T-cell (primary cell): ENCODE results near the gene KRT10. TPM values are rescaled to one million over a fixed set of nuclear protein-coding genes. Genes with fewer than 3 reads are reported as not detected.

Experiments used
- ATAC-seq, 4 experiments: fragments of 200-7000 bp in 3 of 4; fragments of 150-1000 bp in 1 of 4; cut with Tn5 transposase; replicated peaks in 1 of 4; 1 replicate in 3 of 4; 2 replicates in 1 of 4; pipeline ENCODE4 v1.10.0; 2021; ENCODE audit warnings: moderate library complexity in 3 of 4, mild to moderate bottlenecking in 2 of 4, moderate number of reproducible peaks in 1 of 4
- CTCF ChIA-PET, 2 donors: fragments of 300-600 bp; sonication (Branson Sonifier 250); formaldehyde crosslinking; loops; one replicate each; lab custom pipeline; 2022; ENCODE audit warnings: antibody characterized with exemption in 2 of 2; lab: Charles Lee
- POLR2A ChIA-PET, 2 donors: fragments of 300-600 bp; sonication (Branson Sonifier 250); formaldehyde crosslinking; loops; one replicate each; lab custom pipeline; 2022; ENCODE audit warnings: antibody characterized with exemption in 2 of 2; lab: Charles Lee
- DNase-seq, 35 experiments: peaks; one replicate each; pipeline versions ENCODE4 v3.0.0 to v3.0.0-alpha.2; 2013 to 2023
- H3K27ac ChIP-seq: one replicate; pipeline ENCODE4 v1.5.1; 2013; ENCODE audit warnings: low read length
- H3K27me3 ChIP-seq, 2 experiments: replicated peaks in 1 of 2; 1 replicate in 1 of 2; 2 replicates in 1 of 2; pipeline versions ENCODE4 v1.6.1 to v1.7.0; 2013; ENCODE audit warnings: low read length in 1 of 2, mixed read lengths in 1 of 2; ENCODE audit not compliant: control insufficient read depth in 2 of 2, insufficient read depth in 2 of 2; ENCODE audit errors: extremely low read depth in 1 of 2
- H3K36me3 ChIP-seq, 2 donors: 1 replicate in 1 of 2; 2 replicates in 1 of 2; pipeline versions ENCODE4 v1.6.1 to v1.7.0; 2013; ENCODE audit warnings: low read length in 1 of 2; ENCODE audit not compliant: control insufficient read depth in 2 of 2, insufficient read depth in 1 of 2; ENCODE audit errors: extremely low read depth in 1 of 2
- H3K4me1 ChIP-seq, 2 experiments: 1 replicate in 1 of 2; 2 replicates in 1 of 2; pipeline versions ENCODE4 v1.6.1 to v1.7.0; 2013; ENCODE audit warnings: low read length in 2 of 2, mixed read lengths in 1 of 2; ENCODE audit not compliant: insufficient read depth in 2 of 2, control insufficient read depth in 1 of 2; ENCODE audit errors: extremely low read depth in 1 of 2
- H3K4me3 ChIP-seq, 2 donors: 1 replicate in 1 of 2; 2 replicates in 1 of 2; pipeline versions ENCODE4 v1.5.1 to v1.7.0; 2013; ENCODE audit warnings: mild to moderate bottlenecking in 2 of 2, low read length in 1 of 2, moderate library complexity in 1 of 2; ENCODE audit not compliant: control insufficient read depth in 1 of 2; ENCODE audit errors: extremely low read depth in 1 of 2
- H3K9me3 ChIP-seq: 2 replicates; pipeline ENCODE4 v1.7.0; 2013
- H3K27ac Mint-ChIP-seq, 2 donors: one replicate each; pipeline ENCODE4 v1.8.0; 2020 to 2021; ENCODE audit warnings: mild to moderate bottlenecking in 2 of 2, mixed read lengths in 2 of 2
- H3K27me3 Mint-ChIP-seq, 2 donors: one replicate each; pipeline ENCODE4 v1.8.0; 2021 to 2022; ENCODE audit warnings: mixed read lengths in 2 of 2
- H3K36me3 Mint-ChIP-seq: one replicate; pipeline ENCODE4 v1.8.0; 2021; ENCODE audit warnings: mixed read lengths
- H3K4me1 Mint-ChIP-seq, 3 donors: one replicate each; pipeline ENCODE4 v1.8.0; 2020 to 2022; ENCODE audit warnings: mixed read lengths in 3 of 3, mild to moderate bottlenecking in 1 of 3
- H3K4me3 Mint-ChIP-seq, 3 donors: one replicate each; pipeline ENCODE4 v1.8.0; 2020 to 2022; ENCODE audit warnings: mild to moderate bottlenecking in 3 of 3, mixed read lengths in 3 of 3, moderate library complexity in 3 of 3
- H3K9me3 Mint-ChIP-seq, 3 donors: one replicate each; pipeline ENCODE4 v1.8.0; 2020 to 2022; ENCODE audit warnings: mixed read lengths in 3 of 3
- WGBS: methylation state at CpG from one replicate; pipeline ENCODE4 v1.1.5; 2013; ENCODE audit warnings: missing lambda C conversion rate; ENCODE audit not compliant: insufficient coverage; 5-methylcytosine and 5-hydroxymethylcytosine counted together
- total RNA-seq, 35 experiments: library from RNA in 6 of 35; stranded (reverse) in 6 of 35; fragments of 120-200 nt in 1 of 35; gene quantifications; one replicate each; pipeline versions ENCODE4 v1.2.1 to v1.2.4 and lab custom pipeline; 2013 to 2026

The KRT10 gene
- total RNA-seq, 5 donors from 2014 or later (not counting 1 experiment from before 2014, with no cell fraction given): 27.2 to 35.3 (median 31.4) TPM

DNA sequence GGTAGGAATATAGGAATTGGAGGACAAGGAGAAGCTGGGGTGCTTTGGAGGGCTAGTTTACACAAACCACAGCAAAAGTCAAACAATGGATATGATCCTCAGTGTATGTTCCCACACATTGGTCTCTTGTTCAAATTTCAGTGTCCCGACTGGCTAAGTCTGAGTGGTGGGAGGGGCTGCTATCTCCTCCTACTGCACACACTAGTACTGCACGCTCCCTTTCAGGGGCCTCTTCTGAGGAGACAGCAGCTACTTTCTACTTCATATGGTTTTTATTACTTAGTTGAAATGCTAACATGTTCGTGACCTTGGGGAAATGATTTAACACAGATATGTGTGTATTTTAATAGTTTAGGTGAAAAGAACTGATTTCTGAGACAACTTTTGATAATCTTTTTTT is 18.8 kb upstream of the KRT10 start:
- POLR2A ChIA-PET: interaction anchor here in 1 of 2 donors (0.7 kb wide), 1 partner anchor 32 kb away, joined by 7 read pairs; no protein-coding TSS in a partner anchor
- WGBS: no CpG with 5 or more reads among the region's 3 CpGs
- no peak overlapping the region for H3K4me3 Mint-ChIP-seq

DNA sequence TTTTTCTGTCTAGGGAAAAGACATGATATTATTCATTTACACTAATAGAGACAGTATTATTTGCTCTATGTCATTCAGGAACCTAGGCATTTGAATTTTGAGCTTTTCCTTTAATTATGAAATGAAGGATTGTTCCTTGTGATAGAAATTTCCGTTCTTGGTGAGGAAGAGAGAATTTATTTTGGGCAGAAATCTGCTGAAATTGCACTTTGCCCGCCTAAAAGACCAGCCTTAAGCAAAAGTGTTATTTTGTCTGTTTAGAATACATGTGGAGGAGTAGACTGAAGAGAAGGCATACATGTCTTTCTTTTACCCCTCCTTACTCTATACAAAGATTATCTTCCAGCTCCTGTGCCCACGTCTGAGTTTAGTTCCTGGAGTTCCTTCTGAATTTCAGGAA is 16.8 kb upstream of the KRT10 start:
- whole genome bisulfite sequencing: 63% methylated on average over 1 of the region's 3 CpGs
- no peaks in the 10 kb centered on the region for H3K4me1 ChIP-seq
- Mint-ChIP-seq H3K27me3 (peaks cover 19 to 22% of the 10 kb centered on the region in 2 donors), H3K27ac (no peak overlapping the region), H3K4me1 (no peaks in the 10 kb centered on the region), H3K4me3 (no peak overlapping the region), H3K9me3 (no peaks in the 10 kb centered on the region), H3K36me3 (peaks cover 8% of the 10 kb centered on the region)
- no peaks in the 10 kb centered on the region for H3K9me3 ChIP-seq
- DNase-seq (no peak), ATAC-seq (no peak)
- H3K27ac ChIP-seq: no peak overlapping the region
- no peak overlapping the region for H3K4me3 ChIP-seq
- peaks cover 2 to 4% of the 10 kb centered on the region in 2 experiments for H3K27me3 ChIP-seq
- CTCF ChIA-PET: no interaction called here
- POLR2A ChIA-PET: no interaction called here
- H3K36me3 ChIP-seq: peaks cover 0 to 6% of the 10 kb centered on the region in 2 donors

More for the DNA sequence above, 18.8 kb upstream of the KRT10 start:
- no peaks in the 10 kb centered on the region for H3K4me1 ChIP-seq
- DNase-seq: no peak
- CTCF ChIA-PET: no interaction called here
- peaks cover 2 to 7% of the 10 kb centered on the region in 2 experiments for H3K27me3 ChIP-seq
- no peak overlapping the region for H3K4me3 ChIP-seq
- no peaks in the 10 kb centered on the region for H3K9me3 ChIP-seq
- no peaks in the 10 kb centered on the region for H3K36me3 Mint-ChIP-seq
- no peak overlapping the region for H3K27ac ChIP-seq
- H3K4me1 Mint-ChIP-seq: no peaks in the 10 kb centered on the region
- ATAC-seq: no peak
- no peaks in the 10 kb centered on the region for H3K36me3 ChIP-seq
- H3K27me3 Mint-ChIP-seq: peaks cover 38 to 40% of the 10 kb centered on the region in 2 donors
- no peak overlapping the region for H3K27ac Mint-ChIP-seq
- no peaks in the 10 kb centered on the region for H3K9me3 Mint-ChIP-seq

DNA sequence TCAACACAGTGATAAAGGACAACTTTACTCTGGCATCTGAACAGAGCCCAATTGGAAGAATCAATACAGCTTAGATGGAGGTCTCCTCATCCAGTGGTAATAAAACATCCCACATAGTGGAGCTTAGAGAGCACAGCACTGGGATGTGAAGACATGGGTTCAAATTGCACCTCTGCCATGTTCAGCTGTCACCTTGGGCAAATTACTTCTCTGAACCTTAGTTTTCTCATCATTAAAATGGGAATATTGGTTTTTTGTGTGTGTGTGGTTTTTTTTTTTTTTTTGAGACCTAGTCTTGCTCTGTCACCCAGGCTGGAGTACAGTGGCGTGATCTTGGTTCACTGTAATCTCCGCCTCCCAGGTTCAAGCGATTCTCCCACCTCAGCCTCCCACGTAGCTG is 13.6 kb upstream of the KRT10 start:
- ChIA-PET CTCF (no interaction called here), POLR2A (no interaction called here)
- Histone ChIP-seq H3K9me3 (no peaks in the 10 kb centered on the region), H3K4me1 (no peaks in the 10 kb centered on the region), H3K27me3 (no peaks in the 10 kb centered on the region), H3K4me3 (no peak overlapping the region), H3K27ac (no peak overlapping the region), H3K36me3 (peaks cover 0 to 6% of the 10 kb centered on the region in 2 donors)
- ATAC-seq: no peak
- H3K27me3 Mint-ChIP-seq: peaks cover 3 to 8% of the 10 kb centered on the region in 2 donors
- H3K36me3 Mint-ChIP-seq: peaks cover 11% of the 10 kb centered on the region
- WGBS: no CpG with 5 or more reads among the region's 4 CpGs
- H3K4me3 Mint-ChIP-seq: no peak overlapping the region
- DNase-seq: no peak
- no peaks in the 10 kb centered on the region for H3K4me1 Mint-ChIP-seq
- H3K27ac Mint-ChIP-seq: no peak overlapping the region
- H3K9me3 Mint-ChIP-seq: no peaks in the 10 kb centered on the region

DNA sequence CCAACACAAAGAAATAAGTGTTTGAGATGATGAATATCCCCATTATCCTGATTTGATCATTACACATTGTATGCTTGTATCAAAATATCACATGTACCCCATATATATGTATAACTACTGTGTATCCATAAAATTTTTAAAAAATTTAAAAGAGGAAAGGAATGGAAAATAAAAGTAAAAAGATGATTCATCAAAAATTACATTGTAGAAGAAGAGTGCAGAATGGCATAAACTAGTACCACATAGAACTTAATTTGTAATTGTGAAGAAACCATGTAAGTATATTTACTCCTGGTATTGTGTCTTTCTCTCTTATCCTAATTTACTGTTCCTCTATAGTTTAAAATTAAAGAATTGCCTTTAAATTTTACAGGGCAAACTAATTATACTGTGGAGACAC is 11.5 kb upstream of the KRT10 start:
- ChIA-PET POLR2A (no interaction called here), CTCF (interaction anchor here in 1 of 2 donors (1.0 kb wide), 1 partner anchor 832 kb away, joined by 4 read pairs; no protein-coding TSS in a partner anchor)
- ATAC-seq: no peak
- Mint-ChIP-seq H3K27me3 (no peaks in the 10 kb centered on the region), H3K27ac (no peak overlapping the region), H3K36me3 (peaks cover 20% of the 10 kb centered on the region), H3K9me3 (peaks cover 0 to 5% (median 0%) of the 10 kb centered on the region in 3 donors), H3K4me1 (no peaks in the 10 kb centered on the region), H3K4me3 (no peak overlapping the region)
- H3K36me3 ChIP-seq: peaks cover 0 to 6% of the 10 kb centered on the region in 2 donors
- no peaks in the 10 kb centered on the region for H3K4me1 ChIP-seq
- no peak overlapping the region for H3K4me3 ChIP-seq
- DNase-seq: no peak
- H3K27ac ChIP-seq: no peak overlapping the region
- no peaks in the 10 kb centered on the region for H3K9me3 ChIP-seq
- no peaks in the 10 kb centered on the region for H3K27me3 ChIP-seq

DNA sequence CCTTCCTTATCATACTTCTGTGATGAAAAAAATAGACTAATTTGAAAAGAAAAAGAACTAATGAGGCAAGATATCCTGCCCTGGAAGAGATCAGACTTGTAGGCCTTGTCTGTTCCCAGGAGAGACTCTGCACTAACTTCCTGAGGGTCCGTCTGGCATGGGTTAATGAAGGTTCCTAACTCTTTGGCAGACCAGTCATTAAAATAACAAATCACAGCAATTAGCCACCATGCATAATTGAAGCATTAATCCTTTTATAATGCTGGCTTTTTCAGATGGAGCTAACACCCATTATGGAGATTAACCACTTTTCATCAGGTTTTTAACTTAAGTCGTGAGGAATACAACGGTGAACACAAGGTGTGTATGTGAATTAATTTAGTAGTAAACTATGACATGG is 10.4 kb upstream of the KRT10 start:
- no CpG with 5 or more reads among the region's 3 CpGs for WGBS
- no peak for ATAC-seq

GRCh38 chr17:40830085-40830776 is 7.8 kb upstream of the KRT10 start:
- peaks cover 33% of the 10 kb centered on the region for H3K36me3 Mint-ChIP-seq
- peaks cover 4 to 10% (median 6%) of the 10 kb centered on the region in 3 donors for H3K4me1 Mint-ChIP-seq
- WGBS: 100% methylated on average over 1 of the region's 2 CpGs
- no peak overlapping the region for H3K27ac Mint-ChIP-seq
- no peaks in the 10 kb centered on the region for H3K27me3 ChIP-seq
- no peaks in the 10 kb centered on the region for H3K9me3 ChIP-seq
- ATAC-seq (no peak), DNase-seq (no peak)
- H3K27ac ChIP-seq: no peak overlapping the region
- peaks cover 0 to 4% of the 10 kb centered on the region in 2 donors for H3K27me3 Mint-ChIP-seq
- H3K4me3 ChIP-seq: no peak overlapping the region
- ChIA-PET POLR2A (no interaction called here), CTCF (no interaction called here)
- H3K4me1 ChIP-seq: no peaks in the 10 kb centered on the region
- peaks cover 0 to 6% of the 10 kb centered on the region in 2 donors for H3K36me3 ChIP-seq
- peaks cover 0 to 5% (median 0%) of the 10 kb centered on the region in 3 donors for H3K9me3 Mint-ChIP-seq
- no peak overlapping the region for H3K4me3 Mint-ChIP-seq

More for the DNA sequence above, 10.4 kb upstream of the KRT10 start:
- H3K9me3 Mint-ChIP-seq: peaks cover 0 to 5% (median 0%) of the 10 kb centered on the region in 3 donors
- ChIA-PET POLR2A (no interaction called here), CTCF (interaction anchor here in 1 of 2 donors (1.0 kb wide), 1 partner anchor 833 kb away, joined by 4 read pairs; no protein-coding TSS in a partner anchor)
- no peaks in the 10 kb centered on the region for H3K9me3 ChIP-seq
- H3K4me3 Mint-ChIP-seq: no peak overlapping the region
- H3K4me1 Mint-ChIP-seq: peaks cover 1 to 3% (median 3%) of the 10 kb centered on the region in 3 donors
- H3K27me3 ChIP-seq: no peaks in the 10 kb centered on the region
- H3K27ac ChIP-seq: no peak overlapping the region
- H3K4me1 ChIP-seq: no peaks in the 10 kb centered on the region
- H3K36me3 ChIP-seq: peaks cover 0 to 6% of the 10 kb centered on the region in 2 donors
- no peak overlapping the region for H3K27ac Mint-ChIP-seq
- no peaks in the 10 kb centered on the region for H3K27me3 Mint-ChIP-seq
- no peak for DNase-seq
- no peak overlapping the region for H3K4me3 ChIP-seq
- peaks cover 22% of the 10 kb centered on the region for H3K36me3 Mint-ChIP-seq
